IPS-NIHi7 (cell line): ENCODE measurements around the gene LRCH3.

Experiments used
- DNase-seq: peaks from one replicate; pipeline ENCODE4 v3.0.0; 2012; ENCODE audit warnings: mixed read lengths; ENCODE audit errors: extremely low spot score

The LRCH3 gene

DNA sequence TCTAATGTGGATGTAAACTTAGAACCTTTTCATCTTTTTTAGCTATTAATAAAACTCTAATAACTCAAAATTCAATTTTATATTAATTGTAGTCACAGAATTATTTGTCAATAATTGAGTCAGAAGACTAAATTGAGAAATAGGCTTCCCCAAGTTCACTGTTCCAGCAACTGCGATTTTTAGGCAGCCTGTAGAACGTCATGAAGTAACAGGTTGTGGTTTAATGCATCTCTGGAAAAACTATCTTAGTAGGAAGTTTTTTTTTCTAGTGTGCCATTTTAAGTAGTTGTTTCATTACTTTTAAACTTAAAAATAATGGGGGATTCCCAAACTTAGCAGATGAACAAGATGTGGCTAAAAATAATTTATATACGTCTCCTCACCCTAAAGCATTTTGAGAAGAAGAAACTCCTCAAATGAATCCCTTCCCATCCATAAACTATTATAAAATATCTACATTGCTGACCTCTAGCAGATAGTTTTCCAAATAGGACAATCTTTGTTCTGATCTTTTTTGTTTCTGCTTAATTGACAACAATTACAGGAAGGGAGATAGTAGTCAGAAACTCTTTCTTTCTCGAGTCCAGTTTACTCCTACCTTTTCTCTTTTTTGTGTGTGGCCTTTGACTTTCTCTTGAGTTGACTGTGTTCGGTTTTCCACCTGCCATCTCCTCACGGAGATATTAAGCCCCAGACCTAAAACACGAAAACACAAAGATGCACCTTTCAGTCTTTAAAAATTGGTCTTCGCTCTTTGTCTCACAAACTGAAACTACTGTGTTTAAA is 43.1 kb downstream of the LRCH3 start:
- DNase-seq, result no peak

DNA sequence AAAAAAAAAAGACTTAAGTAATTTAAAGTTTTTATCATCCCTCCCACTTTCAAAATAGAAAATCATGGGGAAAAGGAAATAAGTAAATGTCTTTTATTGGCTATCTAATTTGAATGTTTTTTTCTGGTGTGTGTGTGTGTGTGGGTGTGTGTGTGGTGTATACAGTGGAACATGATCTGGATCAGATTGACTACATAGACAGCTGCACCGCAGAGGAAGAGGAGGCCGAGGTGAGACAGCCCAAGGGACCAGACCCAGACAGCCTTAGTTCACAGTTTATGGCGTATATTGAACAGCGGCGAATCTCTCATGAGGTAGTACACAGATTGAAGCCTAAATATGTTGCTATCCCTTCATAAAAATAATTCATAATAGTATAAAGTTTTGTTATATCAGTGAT is 44.5 kb downstream of the LRCH3 start:
- no peak for DNase-seq

DNA sequence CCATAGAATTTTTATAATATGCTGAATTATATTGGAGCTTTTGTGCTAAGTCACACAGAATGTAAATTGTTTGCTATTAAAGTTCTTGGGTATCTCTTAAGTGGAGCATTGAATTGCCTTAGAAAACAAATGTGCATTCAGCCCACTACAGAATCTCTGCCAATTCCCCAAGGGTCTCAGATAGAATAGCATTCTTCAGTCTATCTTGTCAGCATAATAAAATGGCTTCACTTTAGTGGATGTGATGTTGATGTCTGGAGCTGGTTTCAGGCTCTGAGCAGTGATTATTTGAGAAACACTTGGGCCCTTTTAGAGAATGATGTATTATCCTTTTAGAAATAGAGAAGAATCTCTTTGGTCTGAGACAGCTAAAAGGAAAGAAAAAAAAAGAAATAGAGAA is 45.2 kb downstream of the LRCH3 start:
- DNase-seq, result no peak

DNA sequence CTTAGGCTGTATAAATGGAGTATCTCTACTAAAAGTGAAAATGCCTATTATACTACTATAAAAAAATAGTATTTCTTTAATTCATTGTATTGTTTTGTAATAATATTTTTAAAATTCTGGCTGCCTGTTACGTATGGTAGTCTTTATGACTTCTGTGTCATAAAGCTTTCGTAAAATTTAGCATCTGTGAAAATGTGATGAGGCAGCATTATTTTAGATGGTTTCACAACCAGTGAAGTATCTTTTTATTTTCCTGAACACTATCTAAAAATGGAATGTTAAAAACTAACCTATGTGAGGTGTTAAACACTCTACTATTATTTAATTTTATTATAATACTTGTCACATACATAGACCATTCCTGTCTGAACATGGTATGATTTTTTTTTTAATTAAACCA is 46.2 kb downstream of the LRCH3 start:
- DNase-seq, result no peak

DNA sequence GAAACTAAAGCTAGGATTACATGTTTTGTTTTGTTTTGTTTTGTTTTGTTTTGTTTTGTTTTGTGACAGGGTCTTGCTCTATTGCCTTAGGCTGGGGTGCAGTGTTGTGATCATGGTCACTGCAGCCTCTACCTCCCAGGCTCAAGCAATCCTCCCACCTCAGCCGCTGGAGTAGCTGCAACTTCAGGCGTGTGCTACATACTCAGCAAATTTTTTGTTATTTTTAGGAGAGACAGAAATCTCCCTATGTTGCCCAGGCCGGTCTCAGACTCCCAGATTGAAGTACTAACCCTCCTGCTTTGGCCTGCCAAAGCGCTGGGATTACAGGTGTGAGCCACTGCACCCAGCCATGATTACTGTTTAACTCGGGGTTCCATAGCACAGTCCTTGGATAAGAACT is 50.7 kb downstream of the LRCH3 start:
- DNase-seq, result no peak

DNA sequence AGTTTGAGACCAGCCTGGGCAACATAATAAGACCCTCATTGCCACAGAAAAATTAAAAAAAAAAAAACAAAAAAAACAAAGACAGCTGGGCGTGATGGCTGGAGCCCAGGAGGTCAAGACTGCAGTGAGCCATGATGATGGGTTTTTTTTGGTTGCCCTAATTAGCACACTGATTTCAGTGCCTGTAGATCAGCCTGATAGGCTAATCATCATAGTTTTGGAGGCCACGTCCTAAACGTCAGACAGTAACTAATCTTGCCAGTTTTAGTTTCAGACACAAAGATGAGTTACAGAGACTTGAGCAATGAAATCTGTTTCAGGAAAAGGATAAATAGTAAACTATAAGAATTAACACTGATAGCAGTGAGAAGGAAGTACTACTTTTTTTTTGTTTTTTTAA is 55.4 kb downstream of the LRCH3 start:
- no peak for DNase-seq

DNA sequence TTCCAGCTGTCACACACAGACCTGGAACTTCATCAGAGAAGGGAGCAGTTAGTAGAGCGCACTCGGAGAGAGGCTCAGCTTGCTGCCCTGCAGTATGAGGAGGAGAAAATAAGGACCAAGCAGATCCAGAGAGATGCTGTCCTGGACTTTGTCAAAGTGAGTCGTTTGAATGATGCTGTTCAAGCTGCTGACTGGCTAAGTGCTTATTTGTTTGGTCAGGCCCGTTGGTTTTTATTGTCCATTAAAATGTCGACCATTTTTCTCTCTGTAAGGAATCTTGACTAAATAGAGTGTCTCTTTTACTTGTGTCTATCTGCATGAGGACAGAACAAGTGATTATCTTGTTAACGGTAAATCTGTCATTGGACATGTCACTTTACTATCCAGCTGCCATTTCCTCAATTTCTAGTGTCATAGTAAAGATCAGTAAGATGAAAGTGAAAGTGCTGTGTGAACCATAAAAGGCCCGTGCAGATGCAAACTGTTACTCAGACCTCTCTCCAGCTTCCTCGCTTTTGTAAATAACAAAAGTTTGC is 56.9 kb downstream of the LRCH3 start:
- no peak for DNase-seq

DNA sequence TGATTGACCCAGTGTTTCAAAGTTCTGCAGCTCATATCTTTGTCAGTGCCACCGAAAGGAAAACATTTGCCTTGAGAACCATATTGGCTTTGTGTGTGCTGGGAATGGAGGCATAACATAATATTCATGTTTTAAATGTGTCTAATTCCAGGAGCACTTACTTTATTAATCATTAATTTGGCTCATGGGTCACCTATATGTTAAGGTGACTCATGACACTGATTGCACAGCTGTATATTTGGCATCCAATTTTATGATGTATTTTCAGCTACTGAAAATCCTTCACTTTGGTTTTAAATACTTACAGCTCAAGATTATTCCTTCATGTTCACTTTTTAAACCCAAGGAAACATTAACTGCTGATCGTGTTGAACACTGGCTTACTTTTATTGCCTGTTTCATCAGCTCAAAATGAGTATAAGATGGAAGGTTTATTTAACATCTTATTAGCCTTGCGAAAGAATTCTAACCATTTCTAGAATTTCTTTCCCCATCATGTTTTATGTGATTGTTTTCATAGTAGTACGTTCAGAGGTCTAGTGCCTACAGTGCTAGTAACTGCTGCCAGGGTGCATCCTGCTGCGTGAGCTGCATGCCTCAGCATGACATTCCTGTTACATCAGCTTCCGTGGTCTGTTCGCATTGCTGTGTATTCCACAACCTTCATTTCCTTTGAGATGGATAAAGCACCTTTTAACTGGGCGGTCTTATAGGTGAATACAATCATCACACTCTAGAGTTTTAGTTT is 63.7 kb downstream of the LRCH3 start:
- DNase-seq, result peak; percentile 70

DNA sequence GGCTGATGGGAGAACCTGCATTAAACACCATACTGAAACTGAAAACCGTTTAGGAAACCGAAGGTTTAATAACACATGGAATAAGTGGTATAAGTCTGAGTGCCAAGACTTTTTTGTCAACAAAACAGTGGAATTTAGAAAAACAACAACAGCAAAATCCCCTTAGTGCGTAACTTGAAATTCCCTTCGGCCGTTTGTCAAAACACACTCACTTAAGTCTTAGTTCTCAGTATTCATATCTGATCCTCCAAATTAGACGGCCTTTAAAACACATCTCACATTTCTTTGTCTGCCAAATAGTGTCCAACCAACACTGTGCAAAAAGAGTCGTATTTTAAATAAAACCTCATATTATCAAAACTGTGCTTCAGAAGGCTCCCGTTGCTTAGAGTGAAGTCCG is 64.5 kb downstream of the LRCH3 start:
- DNase-seq, result no peak

DNA sequence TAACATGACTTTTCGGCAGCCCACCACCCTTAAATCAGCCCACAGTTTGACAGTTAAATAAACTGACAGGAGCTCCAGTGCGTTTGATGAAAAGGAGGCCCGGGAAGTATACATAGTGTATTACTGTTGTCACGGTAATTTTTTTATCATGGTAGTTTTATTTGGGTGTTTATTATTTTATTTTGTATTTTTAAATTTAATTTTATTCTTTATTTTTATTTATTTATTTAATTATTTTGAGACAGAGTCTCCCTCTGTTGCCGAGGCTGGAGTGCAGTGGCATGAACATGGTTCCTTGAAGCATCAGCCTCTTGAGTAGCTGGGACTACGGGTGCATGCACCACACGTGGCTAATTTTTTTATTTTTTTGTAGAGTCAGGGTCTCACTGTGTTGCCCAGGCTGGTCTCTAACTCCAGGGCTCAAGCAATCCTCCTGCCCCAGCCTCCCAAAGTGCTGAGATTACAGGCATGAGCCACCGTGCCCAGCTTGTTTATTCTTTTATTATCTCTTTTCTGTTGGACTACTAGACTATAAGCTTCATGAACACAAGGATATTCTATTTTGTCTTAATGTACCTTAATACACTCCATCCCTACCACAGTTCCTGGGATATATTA is 65.3 kb downstream of the LRCH3 start:
- DNase-seq, result no peak

DNA sequence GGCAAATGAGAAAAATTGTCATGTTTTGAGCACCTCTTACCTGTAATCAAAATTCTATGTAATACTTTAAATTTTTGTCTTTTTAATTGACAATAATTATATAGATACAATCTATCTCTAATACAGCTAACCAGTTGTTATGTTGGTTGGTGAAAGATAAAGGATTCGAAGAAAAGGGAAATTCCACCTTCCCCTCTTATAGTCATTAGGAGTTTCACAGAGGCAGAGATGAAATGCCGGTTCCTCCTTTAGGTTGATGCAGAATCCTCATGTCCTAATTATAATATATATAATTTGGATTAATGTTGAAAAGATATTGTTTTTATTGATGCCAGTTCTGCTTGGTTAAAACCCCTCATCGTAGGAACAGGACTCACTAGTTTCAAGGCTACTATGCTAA is 67.1 kb downstream of the LRCH3 start:
- no peak for DNase-seq

DNA sequence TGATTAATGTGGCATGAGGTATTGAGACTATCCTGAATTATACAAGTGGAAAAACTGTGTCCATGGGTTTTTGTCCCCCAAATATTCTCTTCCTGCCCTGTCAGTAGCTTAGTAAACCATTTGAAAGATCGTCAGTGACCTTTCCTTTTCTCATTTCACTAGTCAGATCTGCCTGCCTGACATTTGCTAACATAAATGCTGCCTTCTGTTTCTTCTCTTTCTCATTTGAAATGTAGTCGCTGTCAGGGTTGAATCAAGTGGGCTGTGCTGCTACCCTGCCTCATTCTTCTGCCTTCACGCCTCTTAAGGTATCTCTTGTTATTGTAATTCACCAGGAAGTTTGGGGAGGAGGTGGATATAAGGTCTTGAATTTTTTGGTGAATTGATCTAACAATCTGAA is 67.5 kb downstream of the LRCH3 start:
- peak; percentile 30 for DNase-seq

DNA sequence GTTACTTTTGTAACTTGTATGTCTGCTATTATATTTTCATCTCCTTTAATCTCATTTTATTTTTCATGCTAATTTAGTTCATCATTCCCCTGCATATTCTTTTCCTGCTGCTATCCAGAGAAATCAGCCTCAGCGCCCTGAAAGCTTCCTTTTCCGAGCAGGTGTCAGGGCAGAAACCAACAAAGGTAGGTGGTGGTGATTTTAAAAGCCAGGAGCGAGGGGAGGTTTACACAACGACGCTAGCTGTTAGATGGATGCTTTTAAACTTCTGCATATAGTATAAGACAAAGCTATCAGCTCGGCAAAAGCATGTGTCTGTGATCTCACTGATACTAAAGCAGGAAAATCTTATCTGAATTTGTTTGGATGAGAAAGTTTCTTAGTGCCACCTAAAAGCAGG is 75.0 kb downstream of the LRCH3 start:
- no peak for DNase-seq

DNA sequence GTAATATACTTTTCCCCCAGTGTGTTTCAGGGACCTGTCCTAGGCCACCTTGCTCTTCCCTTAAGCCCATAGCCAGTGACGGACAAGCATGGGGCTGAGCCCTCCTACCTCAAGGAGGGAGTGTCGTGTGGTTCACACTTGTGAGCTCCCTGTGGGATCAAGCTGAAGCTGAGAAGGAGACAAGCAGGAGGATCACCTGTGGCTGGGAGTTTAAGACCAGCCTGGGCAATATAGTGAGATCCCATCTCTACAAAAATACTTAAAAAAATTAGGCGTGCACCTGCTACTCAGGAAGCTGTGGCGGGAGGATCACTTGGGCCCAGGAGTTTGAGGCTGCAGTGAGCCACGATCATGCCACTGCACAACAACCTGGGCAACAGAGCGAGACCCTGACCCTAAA is 82.3 kb downstream of the LRCH3 start:
- DNase-seq, result no peak

DNA sequence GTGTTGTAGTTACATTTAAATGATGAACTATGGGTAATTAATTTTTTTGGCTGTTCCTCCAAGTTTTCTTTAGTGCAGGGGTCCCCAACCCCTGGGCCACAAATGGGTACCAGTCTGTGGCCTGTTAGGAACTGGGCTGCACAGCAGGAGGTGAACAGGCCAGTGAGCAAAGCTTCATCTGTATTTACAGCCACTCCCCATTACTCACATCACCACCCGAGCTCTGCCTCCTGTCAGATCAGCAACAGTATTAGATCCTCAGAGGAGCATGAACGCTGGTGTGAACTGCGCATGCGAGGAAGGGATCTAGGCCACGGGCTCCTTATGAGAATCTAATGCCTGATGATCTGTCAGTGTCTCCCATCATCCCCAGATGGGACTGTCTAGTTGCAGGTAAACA is 83.0 kb downstream of the LRCH3 start:
- DNase-seq, result no peak

DNA sequence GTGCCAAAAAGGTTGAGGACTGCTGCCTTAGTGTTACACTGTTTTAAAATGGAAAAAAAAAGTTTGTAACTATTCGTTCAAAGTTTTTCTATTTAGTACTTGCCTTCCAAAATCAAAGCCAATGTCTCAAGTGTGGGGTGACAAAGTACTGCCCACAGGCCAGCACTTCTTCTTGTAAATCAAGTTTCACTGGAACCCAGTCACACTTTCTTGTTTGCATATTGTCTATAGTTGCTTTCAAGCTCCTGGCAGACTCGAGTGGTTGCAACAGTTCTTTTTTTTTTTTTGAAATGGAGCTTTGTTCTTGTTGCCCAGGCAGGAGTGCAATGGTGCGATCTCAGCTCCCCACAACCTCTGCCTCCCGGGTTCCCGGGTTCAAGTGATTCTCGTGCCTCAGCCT is 83.6 kb downstream of the LRCH3 start:
- no peak for DNase-seq

DNA sequence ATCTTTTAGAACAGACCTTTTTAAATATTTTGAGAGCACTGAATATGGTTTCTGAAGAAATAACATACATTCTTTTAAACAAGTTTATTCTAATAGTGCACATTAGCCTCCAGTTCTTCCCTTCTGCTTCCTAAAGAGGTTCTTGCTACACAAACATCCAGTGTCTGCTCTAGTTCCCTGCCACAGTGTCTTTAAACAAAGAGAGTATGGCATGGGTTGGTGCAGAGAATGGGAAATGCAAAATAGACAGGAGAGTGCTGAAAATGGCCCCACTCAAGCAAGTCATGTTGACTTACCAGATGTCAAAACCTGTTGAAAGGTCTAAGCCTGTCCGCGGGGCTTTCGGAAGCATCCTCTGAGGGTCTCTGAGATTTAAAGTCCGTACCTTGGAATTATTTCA is 86.8 kb downstream of the LRCH3 start:
- DNase-seq, result no peak

DNA sequence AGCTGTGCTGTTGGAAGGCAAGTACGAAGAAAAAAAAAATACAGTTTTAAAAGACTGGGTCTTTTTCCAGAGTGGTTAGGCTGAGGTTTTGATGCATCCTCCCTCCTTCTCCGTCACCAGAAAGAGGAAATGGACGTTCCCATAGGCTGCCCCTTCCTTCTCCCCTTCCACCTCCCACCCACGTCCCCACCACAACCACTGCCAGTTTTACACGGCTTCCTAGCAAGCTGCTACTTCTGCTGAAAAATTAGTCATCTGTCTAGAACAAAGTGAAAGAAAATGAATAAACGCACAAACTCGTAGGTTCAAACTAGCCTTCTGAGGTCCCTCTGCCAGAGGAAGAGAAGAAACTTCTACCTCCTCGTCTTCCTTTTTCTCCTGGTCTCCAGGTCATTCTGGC is 87.4 kb downstream of the LRCH3 start:
- no peak for DNase-seq

DNA sequence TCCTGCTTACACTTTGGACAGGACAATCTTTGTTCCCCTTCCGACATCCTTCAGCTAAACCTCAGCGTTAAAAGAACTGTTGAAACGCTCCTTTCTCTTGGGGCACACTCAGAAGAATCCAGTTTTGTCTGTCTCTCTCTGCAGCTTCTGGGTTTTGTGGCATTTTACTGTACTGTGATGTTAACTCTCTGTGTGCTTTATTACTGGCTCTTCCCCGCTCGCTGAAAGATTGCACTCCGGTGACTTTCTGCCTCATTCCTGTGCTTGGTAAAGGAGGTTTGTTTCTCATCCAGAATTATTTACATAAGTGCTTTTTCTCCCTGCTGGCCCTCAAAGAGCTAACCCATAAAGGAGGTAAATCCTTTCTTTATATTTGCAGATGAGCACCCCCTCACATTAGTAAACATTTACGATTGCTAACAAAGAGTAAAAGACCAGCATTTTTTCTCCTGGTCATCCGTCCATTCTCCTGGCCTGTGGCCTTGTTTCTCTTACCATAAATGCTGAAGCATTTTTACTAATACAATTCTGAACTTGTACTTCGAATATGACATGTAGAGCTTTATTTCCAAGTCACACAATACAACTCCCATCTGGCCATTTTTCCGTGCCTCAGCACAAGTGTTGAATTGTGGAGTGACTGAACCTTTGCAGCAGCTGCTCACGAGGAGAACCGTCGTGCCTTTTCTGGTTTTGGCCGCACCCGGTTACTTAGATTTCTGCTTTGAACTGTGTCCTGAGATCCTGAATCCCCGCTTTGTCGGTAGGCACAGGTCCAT is 89.6 kb downstream of the LRCH3 start:
- DNase-seq, result no peak

DNA sequence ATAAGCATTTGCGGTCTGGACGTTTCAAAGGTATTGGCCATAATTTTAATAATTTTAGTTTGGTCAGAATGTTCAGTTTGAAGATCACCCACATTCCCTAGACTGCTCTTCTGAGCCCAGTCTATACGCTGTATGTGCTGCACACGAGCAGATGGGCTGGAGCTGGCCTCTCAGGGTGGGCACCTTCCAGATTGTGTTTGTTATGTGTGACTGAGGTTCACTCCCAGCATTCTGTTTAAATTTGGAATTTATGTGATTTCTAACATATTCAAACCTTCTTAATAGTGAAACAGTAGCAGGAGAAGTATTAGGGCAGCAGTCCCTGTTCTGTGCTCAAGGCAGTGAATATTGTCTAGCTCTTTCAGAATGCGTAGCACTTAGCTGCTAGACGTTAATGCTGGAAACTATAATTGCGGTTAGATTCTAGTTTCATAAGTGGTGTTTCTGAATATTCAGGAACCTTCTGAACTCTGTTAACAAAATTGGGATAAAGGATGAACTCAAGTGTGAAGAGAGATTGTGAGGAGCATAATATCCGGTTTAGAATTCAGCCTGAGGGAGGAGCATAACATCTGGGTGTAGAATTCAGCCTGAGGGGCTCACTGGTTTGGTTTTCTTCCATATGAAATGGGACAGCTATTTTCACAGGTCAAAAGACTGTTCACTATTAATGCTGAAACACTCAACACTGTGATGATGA is 90.4 kb downstream of the LRCH3 start:
- DNase-seq, result no peak

DNA sequence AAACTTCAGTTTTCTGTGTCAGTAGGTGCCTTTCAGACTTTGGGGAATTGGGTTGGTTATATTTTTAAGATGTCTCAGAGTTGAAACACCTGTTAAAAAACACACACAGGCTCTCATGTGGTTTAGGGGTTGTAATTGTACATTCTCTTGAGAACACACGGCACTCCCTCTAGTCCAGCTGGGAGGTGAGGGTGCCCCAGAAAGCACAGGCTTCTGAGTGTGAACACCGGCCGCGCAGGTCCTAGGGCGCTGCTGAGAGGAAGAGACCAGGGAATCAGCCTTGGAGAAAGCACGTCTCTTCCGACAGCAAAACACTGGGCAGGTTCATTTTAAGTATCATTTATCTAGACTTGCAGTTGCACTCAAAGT is 90.9 kb downstream of the LRCH3 start:
- no peak for DNase-seq
